ENCODE measurements around the gene RECQL5. TPM values are rescaled to one million over a fixed set of nuclear protein-coding genes. Genes with fewer than 3 reads are reported as not detected.
A peak's percentile ranks its signal among the peaks of the same experiment; 100 is the strongest.

The RECQL5 gene
- polyA plus RNA-seq, 1 of the 3 experiments (the other 2 are of a cell fraction), result 25.3 TPM

- Histone ChIP-seq H4K20me1 (ENCODE audit: insufficient read depth) (no peaks in the 10 kb centered on the region), H3F3A (replicated peaks; ENCODE audit: insufficient read depth) (peaks cover 11% of the 10 kb centered on the region), H3K9me2 (no peaks in the 10 kb centered on the region), H3K27ac (ENCODE audit: low read depth in 2 of 2, low read length in 1 of 2) (no peak overlapping the region), H3K27me3 (ENCODE audit: insufficient read depth) (no peaks in the 10 kb centered on the region), H3K79me2 (ENCODE audit: insufficient read depth) (no peaks in the 10 kb centered on the region), H3K9ac (no peak overlapping the region), H3K4me1 (ENCODE audit: control insufficient read depth in 1 of 2, insufficient read depth in 2 of 2, low read depth in 1 of 2, low read length in 1 of 2) (no peaks in the 10 kb centered on the region), H3K36me3 (replicated peaks in 1 of 2; ENCODE audit: control insufficient read depth in 1 of 2, insufficient read depth in 2 of 2, low read length in 1 of 2) (peaks cover 34 to 36% of the 10 kb centered on the region in 2 experiments), H3K4me3 (ENCODE audit: low read depth in 2 of 2, low read length in 1 of 2) (no peak overlapping the region), H3K9me3 (no peaks in the 10 kb centered on the region), H3K4me2 (no peak overlapping the region), H2AFZ (ENCODE audit: low read depth) (no peak overlapping the region)
- POLR2A ChIA-PET, result interaction anchor here (1.0 kb wide), 1 partner anchor 13 kb away, joined by 3 read pairs; the partner anchor contains the start of genes RECQL5 and SAP30BP
- CTCF ChIA-PET, result interaction anchor here (0.6 to 31.7 kb wide), 9 partner anchors 13 to 487 kb away, joined by 3 to 1189 read pairs (median 23); partner anchors contain the start of genes RECQL5, SAP30BP and SMIM5
- no peak for DNase-seq
- 48% methylated on average over 2 of the region's 2 CpGs for WGBS (ENCODE audit: low lambda C conversion rate)
- TF ChIP-seq RAD21 (IDR thresholded peaks at IDR 0.05; ENCODE audit: low read length) (peak; percentile 20; the same call in 1 of the 2 replicates), SIN3A (IDR thresholded peaks at IDR 0.05; ENCODE audit: borderline replicate concordance, low read depth, low read length) (no peak), CTCF (IDR thresholded peaks at IDR 0.05) (peak; percentile 32)
Observed at GRCh38 chr17:75654176-75654575, 12.8 kb downstream of the RECQL5 start.

GRCh38 chr17:75652934-75653549 is 13.9 kb downstream of the RECQL5 start:
- no peak overlapping the region for H3K4me3 ChIP-seq (ENCODE audit: low read depth in 2 of 2, low read length in 1 of 2)
- H3K9me3 ChIP-seq, result no peaks in the 10 kb centered on the region
- WGBS (ENCODE audit: low lambda C conversion rate), result 69% methylated on average over 6 of the region's 6 CpGs
- H3K9me2 ChIP-seq, result no peaks in the 10 kb centered on the region
- H4K20me1 ChIP-seq (ENCODE audit: insufficient read depth), result no peaks in the 10 kb centered on the region
- ChIA-PET POLR2A (no interaction called here), CTCF (interaction anchor here (0.7 to 31.7 kb wide), 20 partner anchors 9 to 137 kb away, joined by 3 to 1189 read pairs (median 4); partner anchors contain the start of genes ITGB4, RECQL5, SAP30BP and SMIM5)
- peaks cover 33 to 38% of the 10 kb centered on the region in 2 experiments for H3K36me3 ChIP-seq (replicated peaks in 1 of 2; ENCODE audit: control insufficient read depth in 1 of 2, insufficient read depth in 2 of 2, low read length in 1 of 2)
- H3K9ac ChIP-seq, result no peak overlapping the region
- no peaks in the 10 kb centered on the region for H3K4me1 ChIP-seq (ENCODE audit: control insufficient read depth in 1 of 2, insufficient read depth in 2 of 2, low read depth in 1 of 2, low read length in 1 of 2)
- H3F3A ChIP-seq (replicated peaks; ENCODE audit: insufficient read depth), result peaks cover 11% of the 10 kb centered on the region
- no peaks in the 10 kb centered on the region for H3K79me2 ChIP-seq (ENCODE audit: insufficient read depth)
- TF ChIP-seq, protein P1, sequence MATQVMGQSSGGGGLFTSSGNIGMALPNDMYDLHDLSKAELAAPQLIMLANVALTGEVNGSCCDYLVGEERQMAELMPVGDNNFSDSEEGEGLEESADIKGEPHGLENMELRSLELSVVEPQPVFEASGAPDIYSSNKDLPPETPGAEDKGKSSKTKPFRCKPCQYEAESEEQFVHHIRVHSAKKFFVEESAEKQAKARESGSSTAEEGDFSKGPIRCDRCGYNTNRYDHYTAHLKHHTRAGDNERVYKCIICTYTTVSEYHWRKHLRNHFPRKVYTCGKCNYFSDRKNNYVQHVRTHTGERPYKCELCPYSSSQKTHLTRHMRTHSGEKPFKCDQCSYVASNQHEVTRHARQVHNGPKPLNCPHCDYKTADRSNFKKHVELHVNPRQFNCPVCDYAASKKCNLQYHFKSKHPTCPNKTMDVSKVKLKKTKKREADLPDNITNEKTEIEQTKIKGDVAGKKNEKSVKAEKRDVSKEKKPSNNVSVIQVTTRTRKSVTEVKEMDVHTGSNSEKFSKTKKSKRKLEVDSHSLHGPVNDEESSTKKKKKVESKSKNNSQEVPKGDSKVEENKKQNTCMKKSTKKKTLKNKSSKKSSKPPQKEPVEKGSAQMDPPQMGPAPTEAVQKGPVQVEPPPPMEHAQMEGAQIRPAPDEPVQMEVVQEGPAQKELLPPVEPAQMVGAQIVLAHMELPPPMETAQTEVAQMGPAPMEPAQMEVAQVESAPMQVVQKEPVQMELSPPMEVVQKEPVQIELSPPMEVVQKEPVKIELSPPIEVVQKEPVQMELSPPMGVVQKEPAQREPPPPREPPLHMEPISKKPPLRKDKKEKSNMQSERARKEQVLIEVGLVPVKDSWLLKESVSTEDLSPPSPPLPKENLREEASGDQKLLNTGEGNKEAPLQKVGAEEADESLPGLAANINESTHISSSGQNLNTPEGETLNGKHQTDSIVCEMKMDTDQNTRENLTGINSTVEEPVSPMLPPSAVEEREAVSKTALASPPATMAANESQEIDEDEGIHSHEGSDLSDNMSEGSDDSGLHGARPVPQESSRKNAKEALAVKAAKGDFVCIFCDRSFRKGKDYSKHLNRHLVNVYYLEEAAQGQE (IDR thresholded peaks at IDR 0.05; ENCODE audit: low read depth, low read length), result no peak
- TF ChIP-seq NRF1 (IDR thresholded peaks at IDR 0.05; ENCODE audit: low read depth, low read length) (no peak), CTCF (IDR thresholded peaks at IDR 0.05) (peak; percentile 87), SMC3 (IDR thresholded peaks at IDR 0.05; ENCODE audit: low read depth, low read length) (peak; percentile 43; the same call in 1 of the 2 replicates), ZBTB33 (IDR thresholded peaks at IDR 0.05; ENCODE audit: borderline replicate concordance, low read depth) (no peak), JUND (IDR thresholded peaks at IDR 0.05) (no peak), TAF1 (IDR thresholded peaks at IDR 0.05; ENCODE audit: borderline replicate concordance, low read depth, low read length) (no peak), RAD21 (IDR thresholded peaks at IDR 0.05; ENCODE audit: low read length) (peak; percentile 68), GATA2 (CRISPR knock-in tag; IDR thresholded peaks at IDR 0.05) (no peak), RXRA (IDR thresholded peaks at IDR 0.05; ENCODE audit: borderline replicate concordance, low read depth) (no peak), RFX5 (IDR thresholded peaks at IDR 0.05; ENCODE audit: low read length) (no peak)
- TF ChIP-seq, protein P2, sequence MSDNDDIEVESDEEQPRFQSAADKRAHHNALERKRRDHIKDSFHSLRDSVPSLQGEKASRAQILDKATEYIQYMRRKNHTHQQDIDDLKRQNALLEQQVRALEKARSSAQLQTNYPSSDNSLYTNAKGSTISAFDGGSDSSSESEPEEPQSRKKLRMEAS (IDR thresholded peaks at IDR 0.05; ENCODE audit: low read depth), result no peak
- TF ChIP-seq, protein P3, sequence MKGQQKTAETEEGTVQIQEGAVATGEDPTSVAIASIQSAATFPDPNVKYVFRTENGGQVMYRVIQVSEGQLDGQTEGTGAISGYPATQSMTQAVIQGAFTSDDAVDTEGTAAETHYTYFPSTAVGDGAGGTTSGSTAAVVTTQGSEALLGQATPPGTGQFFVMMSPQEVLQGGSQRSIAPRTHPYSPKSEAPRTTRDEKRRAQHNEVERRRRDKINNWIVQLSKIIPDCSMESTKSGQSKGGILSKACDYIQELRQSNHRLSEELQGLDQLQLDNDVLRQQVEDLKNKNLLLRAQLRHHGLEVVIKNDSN (IDR thresholded peaks at IDR 0.05; ENCODE audit: borderline replicate concordance, low read depth), result no peak
- DNase-seq, result peak; percentile 85
- H2AFZ ChIP-seq (ENCODE audit: low read depth), result no peak overlapping the region
- H3K27me3 ChIP-seq (ENCODE audit: insufficient read depth), result no peaks in the 10 kb centered on the region
- H3K27ac ChIP-seq (ENCODE audit: low read depth in 2 of 2, low read length in 1 of 2), result no peak overlapping the region
- no peak overlapping the region for H3K4me2 ChIP-seq
